H1 (cell line): ENCODE measurements around the gene LIPG. TPM values are rescaled to one million over a fixed set of nuclear protein-coding genes. Genes with fewer than 3 reads are reported as not detected.

ENCODE experiments used
- BRCA1 ChIP-seq: IDR thresholded peaks from 2 replicates; pipeline ENCODE4 v1.6.1; 2012; ENCODE audit warnings: low read depth, low read length, improper control_type of control experiment
- CHD7 ChIP-seq: fragments of 300-600 bp; sonication (generic); IDR thresholded peaks from 2 replicates; pipeline ENCODE4 v1.7.1; 2012; ENCODE audit warnings: low read length, moderate library complexity, mild to moderate bottlenecking, inconsistent platforms; ENCODE audit not compliant: insufficient replicate concordance
- CTCF ChIP-seq, 3 experiments: IDR thresholded peaks; 1 replicate in 2 of 3; 2 replicates in 1 of 3; pipeline versions ENCODE4 v1.5.1 to v1.6.1; 2011; ENCODE audit warnings: low read length in 3 of 3, mild to moderate bottlenecking in 3 of 3, inconsistent platforms in 2 of 3, low read depth in 1 of 3, moderate library complexity in 1 of 3; ENCODE audit not compliant: insufficient read depth in 1 of 3; ENCODE audit errors: control extremely low read depth in 1 of 3
- MAX ChIP-seq: IDR thresholded peaks from 2 replicates; pipeline ENCODE4 v1.6.1; 2012; ENCODE audit warnings: inconsistent platforms
- RBBP5 ChIP-seq: IDR thresholded peaks from 2 replicates; pipeline ENCODE4 v1.7.1; 2012; ENCODE audit warnings: low read depth, mild to moderate bottlenecking, inconsistent platforms, low read length, moderate library complexity, borderline replicate concordance
- RNF2 ChIP-seq: fragments of 200-900, 300-1000 bp; sonication (generic); IDR thresholded peaks from 2 replicates; pipeline ENCODE4 v1.7.1; 2016; ENCODE audit warnings: borderline replicate concordance, low read depth, mild to moderate bottlenecking, antibody characterized with exemption, low read length; ENCODE audit not compliant: poor library complexity, severe bottlenecking; ENCODE audit errors: missing control alignments
- polyA plus RNA-seq, 7 experiments: library from polyadenylated mRNA; depleted of rRNA in 3 of 7; stranded (reverse) in 5 of 7; unstranded in 2 of 7; fragments of >200 nt in 5 of 7; fragments of 200-250 nt in 2 of 7; gene quantifications; 1 replicate in 5 of 7; 2 replicates in 1 of 7; 4 replicates in 1 of 7; pipeline versions ENCODE4 v1.2.1 to v1.2.3, GENCODE V29; 2011 to 2013; ENCODE audit warnings: missing spikeins in 2 of 7, mixed read lengths in 2 of 7
- total RNA-seq: library from RNA; stranded (reverse); fragmentation: NEBNext Ultra II Directional; extraction: Animal tissue kit (Norgen Biotek cat#: 25700); gene quantifications from 2 replicates; pipeline ENCODE4 v1.2.1, GENCODE V29; 2021

LIPG gene
- total and polyA plus RNA-seq, 2 of the 8 experiments (the other 6 are each of a cell fraction or from before 2014, with no cell fraction given): 9.2 to 9.8 TPM

GRCh38 chr18:49565612-49566011, 3.8 kb downstream of the LIPG start (continued):
- TF ChIP-seq CHD7 (no peak), RBBP5 (no peak), RNF2 (no peak), BRCA1 (no peak), MAX (no peak), CTCF (IDR thresholded peaks at IDR 0.05; ENCODE audit: control extremely low read depth in 1 of 3, insufficient read depth in 1 of 3, low read depth in 1 of 3, low read length in 3 of 3) (no peak)
